Astrocyte (in vitro differentiated cells and primary cell): ENCODE measurements around the gene SLC6A12. TPM values are rescaled to one million over a fixed set of nuclear protein-coding genes. Genes with fewer than 3 reads are reported as not detected.

Source experiments
- DNase-seq: peaks from one replicate; pipeline ENCODE4 v3.0.0-alpha.2; 2010; ENCODE audit warnings: low read depth
- FAIRE-seq: peaks from 2 replicates; lab custom pipeline; 2011; peaks lifted over from hg19 to GRCh38; lab: Jason Lieb, UNC
- H2AFZ ChIP-seq: 2 replicates; pipeline ENCODE4 v1.6.0; 2012; ENCODE audit warnings: low read depth, low read length, inconsistent platforms
- H3K27ac ChIP-seq: 2 replicates; pipeline ENCODE4 v1.5.1; 2011; ENCODE audit warnings: low read depth, low read length, inconsistent platforms
- H3K27me3 ChIP-seq: 2 replicates; pipeline ENCODE4 v1.6.0; 2011; ENCODE audit warnings: low read length, inconsistent platforms; ENCODE audit not compliant: insufficient read depth
- H3K36me3 ChIP-seq: 2 replicates; pipeline ENCODE4 v1.5.1; 2011; ENCODE audit warnings: low read length, inconsistent platforms; ENCODE audit not compliant: insufficient read depth
- H3K4me1 ChIP-seq: 2 replicates; pipeline ENCODE4 v1.5.1; 2011; ENCODE audit warnings: low read length, inconsistent platforms; ENCODE audit not compliant: insufficient read depth
- H3K4me2 ChIP-seq: 2 replicates; pipeline ENCODE4 v1.6.0; 2012; ENCODE audit warnings: low read length, inconsistent platforms
- H3K4me3 ChIP-seq: 2 replicates; pipeline ENCODE4 v1.5.1; 2011; ENCODE audit warnings: low read depth, mild to moderate bottlenecking, low read length, inconsistent platforms; ENCODE audit not compliant: insufficient read depth
- H3K79me2 ChIP-seq: 2 replicates; pipeline ENCODE4 v1.6.0; 2012; ENCODE audit warnings: mild to moderate bottlenecking, low read length, inconsistent platforms; ENCODE audit not compliant: insufficient read depth
- H3K9ac ChIP-seq: 2 replicates; pipeline ENCODE4 v1.6.0; 2012; ENCODE audit warnings: mild to moderate bottlenecking, low read length, inconsistent platforms
- H3K9me3 ChIP-seq: 2 replicates; pipeline ENCODE4 v1.5.1; 2012; ENCODE audit warnings: low read depth, mild to moderate bottlenecking, low read length, inconsistent platforms; ENCODE audit not compliant: insufficient read depth
- H4K20me1 ChIP-seq: 2 replicates; pipeline ENCODE4 v1.6.0; 2012; ENCODE audit warnings: low read length, inconsistent platforms; ENCODE audit not compliant: insufficient read depth
- H3K27ac Mint-ChIP-seq: one replicate; pipeline ENCODE4 v1.8.0; 2021; ENCODE audit warnings: mild to moderate bottlenecking, mixed read lengths; ENCODE audit not compliant: unreplicated experiment
- H3K27me3 Mint-ChIP-seq: one replicate; pipeline ENCODE4 v1.8.0; 2021; ENCODE audit warnings: low read depth, mixed read lengths; ENCODE audit not compliant: unreplicated experiment
- H3K36me3 Mint-ChIP-seq: one replicate; pipeline ENCODE4 v1.8.0; 2021; ENCODE audit warnings: low read depth, mixed read lengths; ENCODE audit not compliant: unreplicated experiment
- H3K4me1 Mint-ChIP-seq: one replicate; pipeline ENCODE4 v1.8.0; 2021; ENCODE audit warnings: low read depth, mixed read lengths; ENCODE audit not compliant: unreplicated experiment
- H3K4me3 Mint-ChIP-seq: one replicate; pipeline ENCODE4 v1.8.0; 2021; ENCODE audit warnings: mild to moderate bottlenecking, moderate library complexity, mixed read lengths; ENCODE audit not compliant: unreplicated experiment
- H3K9me3 Mint-ChIP-seq: one replicate; pipeline ENCODE4 v1.8.0; 2021; ENCODE audit warnings: mild to moderate bottlenecking, mixed read lengths; ENCODE audit not compliant: unreplicated experiment
- EZH2 ChIP-seq: IDR thresholded peaks from 2 replicates; pipeline ENCODE4 v1.6.1; 2012; ENCODE audit warnings: mild to moderate bottlenecking, low read length, inconsistent platforms; ENCODE audit not compliant: insufficient read depth
- total RNA-seq: library from RNA; stranded (reverse); gene quantifications from 2 replicates; pipeline ENCODE4 v1.2.1, GENCODE V29; 2021
- TF ChIP-seq, protein P1 (sequence below): IDR thresholded peaks from 2 replicates; pipeline ENCODE4 v1.5.1; 2011; ENCODE audit warnings: low read depth, mild to moderate bottlenecking, inconsistent platforms, low read length, moderate library complexity; ENCODE audit not compliant: insufficient read depth

SLC6A12 gene
- total RNA-seq, 1 donor from 2014 or later = 3.0 TPM

DNA sequence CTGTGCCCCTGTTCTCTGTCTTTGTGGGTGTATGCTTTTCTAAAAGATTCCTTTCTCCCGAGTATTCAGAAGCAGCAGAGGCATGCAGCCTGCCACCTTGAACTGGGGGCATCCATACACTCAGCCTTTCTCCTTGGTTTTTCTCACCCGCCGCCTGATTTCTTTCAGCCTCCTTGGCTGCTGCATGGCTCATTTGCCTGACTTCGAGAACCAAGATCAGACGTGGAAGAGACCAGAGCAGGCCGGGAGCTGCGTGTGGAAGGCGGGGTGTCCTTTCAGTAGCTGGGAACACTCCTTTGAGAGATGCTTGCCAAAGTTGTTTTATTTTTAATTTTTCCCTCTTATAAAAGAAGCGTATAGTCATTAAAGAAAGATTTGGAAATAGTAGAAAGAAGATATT lies 53.1 kb downstream of the SLC6A12 start:
- TF ChIP-seq EZH2 = no peak
- TF ChIP-seq, protein P1, sequence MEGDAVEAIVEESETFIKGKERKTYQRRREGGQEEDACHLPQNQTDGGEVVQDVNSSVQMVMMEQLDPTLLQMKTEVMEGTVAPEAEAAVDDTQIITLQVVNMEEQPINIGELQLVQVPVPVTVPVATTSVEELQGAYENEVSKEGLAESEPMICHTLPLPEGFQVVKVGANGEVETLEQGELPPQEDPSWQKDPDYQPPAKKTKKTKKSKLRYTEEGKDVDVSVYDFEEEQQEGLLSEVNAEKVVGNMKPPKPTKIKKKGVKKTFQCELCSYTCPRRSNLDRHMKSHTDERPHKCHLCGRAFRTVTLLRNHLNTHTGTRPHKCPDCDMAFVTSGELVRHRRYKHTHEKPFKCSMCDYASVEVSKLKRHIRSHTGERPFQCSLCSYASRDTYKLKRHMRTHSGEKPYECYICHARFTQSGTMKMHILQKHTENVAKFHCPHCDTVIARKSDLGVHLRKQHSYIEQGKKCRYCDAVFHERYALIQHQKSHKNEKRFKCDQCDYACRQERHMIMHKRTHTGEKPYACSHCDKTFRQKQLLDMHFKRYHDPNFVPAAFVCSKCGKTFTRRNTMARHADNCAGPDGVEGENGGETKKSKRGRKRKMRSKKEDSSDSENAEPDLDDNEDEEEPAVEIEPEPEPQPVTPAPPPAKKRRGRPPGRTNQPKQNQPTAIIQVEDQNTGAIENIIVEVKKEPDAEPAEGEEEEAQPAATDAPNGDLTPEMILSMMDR = no peak
- Histone ChIP-seq H3K9me3 (no peaks in the 10 kb centered on the region), H3K27me3 (peaks cover 13% of the 10 kb centered on the region), H3K4me3 (no peak overlapping the region), H3K4me1 (no peaks in the 10 kb centered on the region), H3K4me2 (no peak overlapping the region), H3K36me3 (no peaks in the 10 kb centered on the region), H3K27ac (no peak overlapping the region), H3K79me2 (no peaks in the 10 kb centered on the region), H3K9ac (no peak overlapping the region), H4K20me1 (no peaks in the 10 kb centered on the region), H2AFZ (no peak overlapping the region)
- H3K27ac Mint-ChIP-seq = no peak overlapping the region
- H3K4me3 Mint-ChIP-seq = no peak overlapping the region
- no peaks in the 10 kb centered on the region for H3K36me3 Mint-ChIP-seq
- H3K4me1 Mint-ChIP-seq = peaks cover 9% of the 10 kb centered on the region
- DNase-seq (no peak), FAIRE-seq (no peak)
- no peaks in the 10 kb centered on the region for H3K9me3 Mint-ChIP-seq
- peaks cover 38% of the 10 kb centered on the region for H3K27me3 Mint-ChIP-seq

DNA sequence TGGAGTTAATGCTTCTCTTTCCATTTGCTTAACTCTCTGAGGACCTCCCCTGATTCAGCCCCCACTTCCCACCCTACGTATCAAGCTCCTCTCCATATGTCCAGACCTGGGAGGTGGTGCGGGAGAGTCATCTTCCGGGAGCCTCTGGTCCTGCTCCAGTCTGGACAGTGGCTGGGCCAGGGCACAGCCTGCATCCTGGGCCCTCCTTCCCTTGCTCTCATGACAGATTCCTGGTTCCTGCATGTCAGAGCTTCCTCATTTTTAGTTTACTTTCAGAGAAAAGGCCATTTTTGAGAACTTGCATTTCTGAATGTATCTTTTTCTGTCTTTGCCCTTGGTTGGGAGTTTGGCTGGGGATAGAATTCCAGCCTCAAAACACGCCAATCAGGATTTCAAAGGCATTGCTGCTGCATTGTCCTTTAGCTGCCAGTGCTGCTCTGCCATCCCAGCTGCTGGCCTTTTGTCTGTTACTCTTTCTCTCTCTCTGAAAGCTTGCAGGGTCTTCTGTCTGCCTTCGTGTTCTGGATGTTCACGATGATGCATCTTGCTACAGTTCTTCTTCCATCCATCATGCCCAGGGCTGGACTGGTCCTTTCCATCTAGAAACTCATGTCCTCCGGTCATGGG lies 54.7 kb downstream of the SLC6A12 start:
- Histone ChIP-seq H3K9me3 (no peaks in the 10 kb centered on the region), H2AFZ (no peak overlapping the region), H3K4me2 (no peak overlapping the region), H3K36me3 (no peaks in the 10 kb centered on the region), H3K4me3 (no peak overlapping the region), H3K4me1 (no peaks in the 10 kb centered on the region), H3K79me2 (no peaks in the 10 kb centered on the region), H4K20me1 (no peaks in the 10 kb centered on the region), H3K27ac (no peak overlapping the region), H3K9ac (no peak overlapping the region), H3K27me3 (peaks cover 13% of the 10 kb centered on the region)
- H3K4me1 Mint-ChIP-seq = peaks cover 4% of the 10 kb centered on the region
- H3K4me3 Mint-ChIP-seq = no peak overlapping the region
- H3K27ac Mint-ChIP-seq = no peak overlapping the region
- no peak for FAIRE-seq
- DNase-seq = no peak
- peaks cover 40% of the 10 kb centered on the region for H3K27me3 Mint-ChIP-seq
- H3K36me3 Mint-ChIP-seq = no peaks in the 10 kb centered on the region
- H3K9me3 Mint-ChIP-seq = no peaks in the 10 kb centered on the region
- TF ChIP-seq EZH2 = no peak
- TF ChIP-seq, protein P1 = no peak

DNA sequence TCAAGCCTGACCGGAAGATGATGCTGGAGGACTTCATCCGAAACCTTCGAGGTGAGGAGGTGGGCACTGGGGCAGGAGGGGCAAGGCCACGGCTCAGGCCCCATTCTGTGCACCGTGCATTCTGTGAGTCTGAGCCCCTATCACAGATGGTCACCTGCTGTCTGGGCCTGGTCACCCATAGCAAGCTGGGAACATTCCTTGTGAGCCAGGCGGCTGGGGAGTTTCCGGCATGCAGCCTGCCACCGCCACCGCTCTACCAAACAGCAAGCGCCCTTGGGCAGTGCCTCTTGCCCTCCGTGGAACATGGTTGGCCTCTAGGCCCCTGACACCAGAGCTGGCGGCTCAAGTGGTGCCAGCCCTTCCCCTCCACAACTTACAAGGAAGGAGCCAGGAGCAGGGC lies 56.3 kb downstream of the SLC6A12 start:
- no peaks in the 10 kb centered on the region for H3K9me3 ChIP-seq
- Mint-ChIP-seq H3K4me1 (no peaks in the 10 kb centered on the region), H3K27me3 (peaks cover 49% of the 10 kb centered on the region), H3K4me3 (no peak overlapping the region), H3K27ac (no peak overlapping the region), H3K9me3 (no peaks in the 10 kb centered on the region), H3K36me3 (peaks cover 2% of the 10 kb centered on the region)
- no peak overlapping the region for H3K4me2 ChIP-seq
- no peaks in the 10 kb centered on the region for H3K36me3 ChIP-seq
- H2AFZ ChIP-seq = no peak overlapping the region
- peaks cover 13% of the 10 kb centered on the region for H3K27me3 ChIP-seq
- H3K4me3 ChIP-seq = no peak overlapping the region
- no peak for DNase-seq
- no peaks in the 10 kb centered on the region for H4K20me1 ChIP-seq
- H3K4me1 ChIP-seq = no peaks in the 10 kb centered on the region
- no peak for FAIRE-seq
- TF ChIP-seq, protein P1 = no peak
- TF ChIP-seq EZH2 = no peak
- H3K9ac ChIP-seq = no peak overlapping the region
- H3K27ac ChIP-seq = no peak overlapping the region
- no peaks in the 10 kb centered on the region for H3K79me2 ChIP-seq
